ENCODE data around the gene LRP8. TPM values are rescaled to one million over a fixed set of nuclear protein-coding genes. Genes with fewer than 3 reads are reported as not detected.

The LRP8 gene
- total and polyA plus RNA-seq, 2 experiments from 2014 or later = 27.8 to 71.1 TPM

GRCh38 chr1:53281133-53281532, 46.7 kb downstream of the LRP8 start:
- H3K4me3 Mint-ChIP-seq = no peak overlapping the region
- peaks cover 77% of the 10 kb centered on the region for H3K36me3 Mint-ChIP-seq (ENCODE audit: low read depth)
- H3K4me3 ChIP-seq = no peak overlapping the region
- no peak overlapping the region for H3K27ac ChIP-seq (ENCODE audit: low read depth)
- no peaks in the 10 kb centered on the region for H3K4me1 ChIP-seq (ENCODE audit: insufficient read depth)
- H3K4me1 Mint-ChIP-seq = peaks cover 3% of the 10 kb centered on the region; the same call in 1 of the 3 replicates
- no peaks in the 10 kb centered on the region; the same call in 1 of the 2 replicates for H4K20me1 ChIP-seq (replicated peaks; ENCODE audit: insufficient read depth)
- H3F3A ChIP-seq (replicated peaks; ENCODE audit: low read depth) = peaks cover 8% of the 10 kb centered on the region
- H3K4me2 ChIP-seq = no peak overlapping the region
- ATAC-seq = no peak
- no peaks in the 10 kb centered on the region for H3K79me2 ChIP-seq (replicated peaks; ENCODE audit: insufficient read depth)
- H2AFZ ChIP-seq = no peak overlapping the region
- H3K27ac Mint-ChIP-seq = no peak overlapping the region
- peaks cover 15% of the 10 kb centered on the region; the same call in 1 of the 2 replicates for H3K36me3 ChIP-seq (ENCODE audit: insufficient read depth)
- no peaks in the 10 kb centered on the region for H3K9me2 ChIP-seq (ENCODE audit: insufficient read depth)
- peaks cover 7% of the 10 kb centered on the region for H3K27me3 Mint-ChIP-seq (ENCODE audit: insufficient read depth, low read depth, poor library complexity)
- DNase-seq (ENCODE audit: low spot score) = no peak
- TF ChIP-seq CTCF (conservative IDR thresholded peaks at IDR 0.05; ENCODE audit: low read depth in 2 of 2) = no peak
- no peak for TF ChIP-seq STAT1 (IDR thresholded peaks at IDR 0.05; ENCODE audit: unreplicated experiment)
- no peak for TF ChIP-seq ETS1 (IDR thresholded peaks at IDR 0.05)
- no peaks in the 10 kb centered on the region for H3K27me3 ChIP-seq (ENCODE audit: insufficient read depth)
- no peaks in the 10 kb centered on the region for H3K9me3 Mint-ChIP-seq

GRCh38 chr1:53280496-53280895, 47.4 kb downstream of the LRP8 start:
- Mint-ChIP-seq H3K9me3 (no peaks in the 10 kb centered on the region), H3K4me3 (no peak overlapping the region), H3K27ac (no peak overlapping the region), H3K4me1 (peaks cover 3% of the 10 kb centered on the region; the same call in 1 of the 3 replicates), H3K27me3 (ENCODE audit: insufficient read depth, low read depth, poor library complexity) (peaks cover 9% of the 10 kb centered on the region), H3K36me3 (ENCODE audit: low read depth) (peaks cover 77% of the 10 kb centered on the region)
- Histone ChIP-seq H3K9me2 (ENCODE audit: insufficient read depth) (no peaks in the 10 kb centered on the region), H3K4me3 (no peak overlapping the region), H3K27ac (ENCODE audit: low read depth) (no peak overlapping the region), H3F3A (replicated peaks; ENCODE audit: low read depth) (peaks cover 8% of the 10 kb centered on the region), H4K20me1 (replicated peaks; ENCODE audit: insufficient read depth) (no peaks in the 10 kb centered on the region; the same call in 1 of the 2 replicates), H3K36me3 (ENCODE audit: insufficient read depth) (peaks cover 11% of the 10 kb centered on the region; the same call in 1 of the 2 replicates), H3K4me1 (ENCODE audit: insufficient read depth) (no peaks in the 10 kb centered on the region), H3K4me2 (no peak overlapping the region), H2AFZ (no peak overlapping the region), H3K79me2 (replicated peaks; ENCODE audit: insufficient read depth) (no peaks in the 10 kb centered on the region), H3K27me3 (ENCODE audit: insufficient read depth) (no peaks in the 10 kb centered on the region)
- no peak for ATAC-seq
- DNase-seq (ENCODE audit: low spot score) = no peak
- no peak for TF ChIP-seq ZNF462 (CRISPR knock-in tag; IDR thresholded peaks at IDR 0.05)
- no peak for TF ChIP-seq ETS1 (IDR thresholded peaks at IDR 0.05)
- TF ChIP-seq CTCF (conservative IDR thresholded peaks at IDR 0.05; ENCODE audit: low read depth in 2 of 2) = no peak
- no peak for TF ChIP-seq POLR2AphosphoS5 (IDR thresholded peaks at IDR 0.05; ENCODE audit: low read depth)
- TF ChIP-seq EZH2phosphoT487 (IDR thresholded peaks at IDR 0.05; ENCODE audit: unreplicated experiment) = no peak
- no peak for TF ChIP-seq EZH2 (IDR thresholded peaks at IDR 0.05; ENCODE audit: low read depth, unreplicated experiment)
